Astrocyte (in vitro differentiated cells and primary cell): Measurements from ENCODE around the gene DPP8. TPM values are rescaled to one million over a fixed set of nuclear protein-coding genes. Genes with fewer than 3 reads are reported as not detected.

ENCODE experiments used
- DNase-seq: peaks from one replicate; pipeline ENCODE4 v3.0.0-alpha.2; 2010; ENCODE audit warnings: low read depth
- FAIRE-seq: peaks from 2 replicates; lab custom pipeline; 2011; peaks lifted over from hg19 to GRCh38; lab: Jason Lieb, UNC
- H2AFZ ChIP-seq: 2 replicates; pipeline ENCODE4 v1.6.0; 2012; ENCODE audit warnings: low read depth, low read length, inconsistent platforms
- H3K27ac ChIP-seq: 2 replicates; pipeline ENCODE4 v1.5.1; 2011; ENCODE audit warnings: low read depth, low read length, inconsistent platforms
- H3K27me3 ChIP-seq: 2 replicates; pipeline ENCODE4 v1.6.0; 2011; ENCODE audit warnings: low read length, inconsistent platforms; ENCODE audit not compliant: insufficient read depth
- H3K36me3 ChIP-seq: 2 replicates; pipeline ENCODE4 v1.5.1; 2011; ENCODE audit warnings: low read length, inconsistent platforms; ENCODE audit not compliant: insufficient read depth
- H3K4me1 ChIP-seq: 2 replicates; pipeline ENCODE4 v1.5.1; 2011; ENCODE audit warnings: low read length, inconsistent platforms; ENCODE audit not compliant: insufficient read depth
- H3K4me2 ChIP-seq: 2 replicates; pipeline ENCODE4 v1.6.0; 2012; ENCODE audit warnings: low read length, inconsistent platforms
- H3K4me3 ChIP-seq: 2 replicates; pipeline ENCODE4 v1.5.1; 2011; ENCODE audit warnings: low read depth, mild to moderate bottlenecking, low read length, inconsistent platforms; ENCODE audit not compliant: insufficient read depth
- H3K79me2 ChIP-seq: 2 replicates; pipeline ENCODE4 v1.6.0; 2012; ENCODE audit warnings: mild to moderate bottlenecking, low read length, inconsistent platforms; ENCODE audit not compliant: insufficient read depth
- H3K9ac ChIP-seq: 2 replicates; pipeline ENCODE4 v1.6.0; 2012; ENCODE audit warnings: mild to moderate bottlenecking, low read length, inconsistent platforms
- H3K9me3 ChIP-seq: 2 replicates; pipeline ENCODE4 v1.5.1; 2012; ENCODE audit warnings: low read depth, mild to moderate bottlenecking, low read length, inconsistent platforms; ENCODE audit not compliant: insufficient read depth
- H4K20me1 ChIP-seq: 2 replicates; pipeline ENCODE4 v1.6.0; 2012; ENCODE audit warnings: low read length, inconsistent platforms; ENCODE audit not compliant: insufficient read depth
- H3K27ac Mint-ChIP-seq: one replicate; pipeline ENCODE4 v1.8.0; 2021; ENCODE audit warnings: mild to moderate bottlenecking, mixed read lengths; ENCODE audit not compliant: unreplicated experiment
- H3K27me3 Mint-ChIP-seq: one replicate; pipeline ENCODE4 v1.8.0; 2021; ENCODE audit warnings: low read depth, mixed read lengths; ENCODE audit not compliant: unreplicated experiment
- H3K36me3 Mint-ChIP-seq: one replicate; pipeline ENCODE4 v1.8.0; 2021; ENCODE audit warnings: low read depth, mixed read lengths; ENCODE audit not compliant: unreplicated experiment
- H3K4me1 Mint-ChIP-seq: one replicate; pipeline ENCODE4 v1.8.0; 2021; ENCODE audit warnings: low read depth, mixed read lengths; ENCODE audit not compliant: unreplicated experiment
- H3K4me3 Mint-ChIP-seq: one replicate; pipeline ENCODE4 v1.8.0; 2021; ENCODE audit warnings: mild to moderate bottlenecking, moderate library complexity, mixed read lengths; ENCODE audit not compliant: unreplicated experiment
- H3K9me3 Mint-ChIP-seq: one replicate; pipeline ENCODE4 v1.8.0; 2021; ENCODE audit warnings: mild to moderate bottlenecking, mixed read lengths; ENCODE audit not compliant: unreplicated experiment
- CTCF ChIP-seq: IDR thresholded peaks from 2 replicates; pipeline ENCODE4 v1.5.1; 2011; ENCODE audit warnings: low read depth, mild to moderate bottlenecking, inconsistent platforms, low read length, moderate library complexity; ENCODE audit not compliant: insufficient read depth
- EZH2 ChIP-seq: IDR thresholded peaks from 2 replicates; pipeline ENCODE4 v1.6.1; 2012; ENCODE audit warnings: mild to moderate bottlenecking, low read length, inconsistent platforms; ENCODE audit not compliant: insufficient read depth
- total RNA-seq: library from RNA; stranded (reverse); gene quantifications from 2 replicates; pipeline ENCODE4 v1.2.1, GENCODE V29; 2021

Gene DPP8
- total RNA-seq, 1 donor from 2014 or later = 29.5 TPM

DNA sequence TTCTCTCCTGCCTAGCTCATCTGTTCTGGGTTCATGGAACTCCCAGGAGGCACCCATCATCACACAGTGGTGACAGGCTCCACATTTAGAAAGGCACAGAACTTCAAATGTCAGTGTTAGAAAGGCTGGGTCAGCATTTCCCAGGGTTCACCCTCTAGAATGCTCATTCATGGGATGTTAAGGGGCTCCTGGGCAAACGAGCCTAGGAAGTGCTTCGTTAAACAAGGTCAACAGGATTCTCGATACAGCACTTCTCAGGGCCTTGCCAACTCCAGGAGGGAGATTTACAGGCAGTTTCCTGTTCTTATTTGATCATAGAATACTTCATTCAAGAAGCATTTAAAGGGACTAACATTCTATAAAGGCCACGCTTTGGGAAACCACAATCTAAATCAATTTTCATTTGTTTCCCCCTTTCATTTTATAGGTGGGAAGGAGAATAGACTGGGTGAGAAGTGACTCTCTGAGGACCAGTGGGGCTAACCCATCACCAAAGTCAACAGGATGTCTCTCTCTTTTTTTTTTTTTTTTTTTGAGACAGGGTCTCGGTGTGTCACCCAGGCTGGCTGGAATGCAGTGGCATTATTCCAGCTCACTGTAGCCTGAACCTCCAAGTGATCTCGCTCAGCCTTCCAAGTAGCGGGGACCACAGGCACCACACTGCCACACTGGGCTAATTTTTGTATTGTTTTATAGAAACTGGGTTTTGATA, 109.0 kb downstream of the DPP8 start:
- Mint-ChIP-seq H3K9me3 (no peaks in the 10 kb centered on the region), H3K4me1 (peaks cover 32% of the 10 kb centered on the region), H3K4me3 (peak overlapping the region; percentile 50), H3K36me3 (peaks cover 9% of the 10 kb centered on the region), H3K27ac (peak overlapping the region; percentile 97), H3K27me3 (peaks cover 3% of the 10 kb centered on the region)
- DNase-seq = peak; percentile 67
- Histone ChIP-seq H3K4me2 (peak overlapping the region; percentile 69), H3K27ac (peak overlapping the region; percentile 96), H3K79me2 (no peaks in the 10 kb centered on the region), H3K9me3 (no peaks in the 10 kb centered on the region), H3K9ac (peak overlapping the region; percentile 77), H2AFZ (peak overlapping the region; percentile 27), H3K4me1 (peaks cover 41% of the 10 kb centered on the region), H3K36me3 (no peaks in the 10 kb centered on the region), H3K4me3 (peak overlapping the region; percentile 20), H4K20me1 (no peaks in the 10 kb centered on the region), H3K27me3 (no peaks in the 10 kb centered on the region)
- no peak for FAIRE-seq
- TF ChIP-seq CTCF (no peak), EZH2 (no peak)

- peaks cover 30% of the 10 kb centered on the region for H3K4me1 Mint-ChIP-seq
- H3K9me3 ChIP-seq = no peaks in the 10 kb centered on the region
- peaks cover 3% of the 10 kb centered on the region for H3K27me3 Mint-ChIP-seq
- FAIRE-seq (no peak), DNase-seq (no peak)
- H3K79me2 ChIP-seq = no peaks in the 10 kb centered on the region
- H3K27ac ChIP-seq = no peak overlapping the region
- no peaks in the 10 kb centered on the region for H3K27me3 ChIP-seq
- no peaks in the 10 kb centered on the region for H4K20me1 ChIP-seq
- no peak overlapping the region for H3K9ac ChIP-seq
- no peaks in the 10 kb centered on the region for H3K9me3 Mint-ChIP-seq
- no peak overlapping the region for H3K4me3 ChIP-seq
- no peaks in the 10 kb centered on the region for H3K36me3 ChIP-seq
- H3K4me1 ChIP-seq = peaks cover 35% of the 10 kb centered on the region
- H3K36me3 Mint-ChIP-seq = peaks cover 9% of the 10 kb centered on the region
- TF ChIP-seq CTCF (no peak), EZH2 (no peak)
- no peak overlapping the region for H3K4me3 Mint-ChIP-seq
- H3K4me2 ChIP-seq = no peak overlapping the region
- peak overlapping the region; percentile 21 for H3K27ac Mint-ChIP-seq
- no peak overlapping the region for H2AFZ ChIP-seq
These were observed 111.0 kb downstream of the DPP8 start for GRCh38 chr15:65406424-65407000.
